ENCODE data around the gene WNK3. TPM values are rescaled to one million over a fixed set of nuclear protein-coding genes. Genes with fewer than 3 reads are reported as not detected.

Gene WNK3
- total and polyA plus RNA-seq, 10 of the 15 experiments (the other 5 are each of a cell fraction or from before 2014, with no cell fraction given): 0.02 to 0.15 (median 0.03) TPM; not detected in 1

- TF ChIP-seq ZNF622 (IDR thresholded peaks at IDR 0.05): no peak
- TF ChIP-seq TCF7 (IDR thresholded peaks at IDR 0.05; ENCODE audit: borderline replicate concordance): no peak
- no peak for TF ChIP-seq CHD4 (IDR thresholded peaks at IDR 0.05)
- no peak for TF ChIP-seq RAD51 (IDR thresholded peaks at IDR 0.05)
- no peak for TF ChIP-seq SIX5 (IDR thresholded peaks at IDR 0.05; ENCODE audit: low read depth, low read length, severe bottlenecking)
- TF ChIP-seq ZNF217 (IDR thresholded peaks at IDR 0.05): no peak
- no peak for TF ChIP-seq SREBF2 (IDR thresholded peaks at IDR 0.05; ENCODE audit: low read length)
These were observed at the start of gene WNK3 (continued) for GRCh38 chrX:54357414-54358377.

- ChIA-PET POLR2A (no interaction called here), SMC1A (ENCODE audit: uncharacterized antibody, unreplicated experiment) (no interaction called here), CTCF (interaction anchor here (1.0 kb wide), 1 partner anchor 9 kb away, joined by 3 read pairs; no protein-coding TSS in a partner anchor), RAD21 (ENCODE audit: unreplicated experiment) (interaction anchor here (0.6 kb wide), 1 partner anchor 370 kb away, joined by 3 read pairs; no protein-coding TSS in a partner anchor)
- WGBS (ENCODE audit: insufficient coverage, insufficient replicate concordance, low lambda C conversion rate, missing lambda C conversion rate): 62% methylated on average over 2 of the region's 2 CpGs
- no peak for FAIRE-seq
- no peaks in the 10 kb centered on the region for H3K9me3 ChIP-seq (replicated peaks; ENCODE audit: control insufficient read depth, insufficient read depth, low read length)
- H3K4me3 ChIP-seq: no peak overlapping the region
- intact Hi-C loops (cut with micrococcal nuclease; ENCODE audit: unreplicated experiment) (no loop called here), in situ Hi-C loops (cut with MboI) (no loop called here)
- H3K27ac ChIP-seq (ENCODE audit: control insufficient read depth, insufficient read depth): no peak overlapping the region
- H2AFZ ChIP-seq (ENCODE audit: control insufficient read depth, low read depth, low read length): no peak overlapping the region
- no peak for ATAC-seq
- TF ChIP-seq EED (IDR thresholded peaks at IDR 0.05; ENCODE audit: low read depth): no peak
- no peak for TF ChIP-seq ZNF207 (IDR thresholded peaks at IDR 0.05; ENCODE audit: borderline replicate concordance)
- no peak for TF ChIP-seq KAT2A (conservative IDR thresholded peaks at IDR 0.05; ENCODE audit: control insufficient read depth, low read depth, low read length)
- no peak for TF ChIP-seq TCF3 (IDR thresholded peaks at IDR 0.05; ENCODE audit: borderline replicate concordance, insufficient read depth, low read depth, low read length)
- no peak for TF ChIP-seq SREBF1 (IDR thresholded peaks at IDR 0.05; ENCODE audit: low read length)
- TF ChIP-seq RB1 (IDR thresholded peaks at IDR 0.05; ENCODE audit: borderline replicate concordance): no peak
- no peak for TF ChIP-seq NR2C1 (IDR thresholded peaks at IDR 0.05)
- no peak for TF ChIP-seq ESRRA (IDR thresholded peaks at IDR 0.05; ENCODE audit: low read length)
- TF ChIP-seq POLR2A (IDR thresholded peaks at IDR 0.05; ENCODE audit: low read depth, low read length): no peak
- TF ChIP-seq CEBPZ (IDR thresholded peaks at IDR 0.05; ENCODE audit: low read depth, low read length): no peak
- TF ChIP-seq NFIC (IDR thresholded peaks at IDR 0.05; ENCODE audit: low read depth, low read length): no peak
- TF ChIP-seq CHD4 (IDR thresholded peaks at IDR 0.05): no peak
- no peak for TF ChIP-seq ATF3 (IDR thresholded peaks at IDR 0.05; ENCODE audit: borderline replicate concordance, extremely low read depth, low read depth, low read length)
- DNase-seq (ENCODE audit: low read depth, low spot score): no peak
- H4K20me1 ChIP-seq (ENCODE audit: control insufficient read depth, insufficient read depth): no peaks in the 10 kb centered on the region
- no peak overlapping the region for H3K4me2 ChIP-seq (ENCODE audit: control insufficient read depth, insufficient read depth)
- H3K9ac ChIP-seq (ENCODE audit: control insufficient read depth, insufficient read depth, low read length): no peak overlapping the region
- H3K79me2 ChIP-seq (ENCODE audit: control insufficient read depth, insufficient read depth, low read length): no peaks in the 10 kb centered on the region
- BruUV-seq (replicated peaks): no TSS peak
- H3K4me1 ChIP-seq (ENCODE audit: control insufficient read depth, insufficient read depth, low read length): no peaks in the 10 kb centered on the region
- no peaks in the 10 kb centered on the region for H3K27me3 ChIP-seq (replicated peaks in 1 of 2; ENCODE audit: control insufficient read depth in 2 of 2, insufficient read depth in 2 of 2, low read length in 1 of 2)
- H3K36me3 ChIP-seq (ENCODE audit: control insufficient read depth in 2 of 2, insufficient read depth in 2 of 2, low read length in 1 of 2): no peaks in the 10 kb centered on the region
These were observed 49.4 kb upstream of the WNK3 start for GRCh38 chrX:54407266-54407665.

Data from GM12878 (cell line).